Testis (tissue), 3 donors: ENCODE results near the gene VAV2. TPM values are rescaled to one million over a fixed set of nuclear protein-coding genes. Genes with fewer than 3 reads are reported as not detected.

Source experiments
- DNase-seq: peaks from one replicate; pipeline ENCODE4 v3.0.0-alpha.2; 2019
- H3K27ac ChIP-seq, 2 donors: fragments of 200-600 bp; sonication (generic); one replicate each; pipeline ENCODE4 v1.5.1; 2019
- H3K27me3 ChIP-seq: fragments of 200-600 bp; sonication (generic); one replicate; pipeline ENCODE4 v1.5.1; 2019
- H3K36me3 ChIP-seq: fragments of 200-600 bp; sonication (generic); one replicate; pipeline ENCODE4 v1.5.1; 2017; ENCODE audit warnings: low read depth; ENCODE audit errors: missing control alignments
- H3K4me1 ChIP-seq: fragments of 200-600 bp; sonication (generic); one replicate; pipeline ENCODE4 v1.5.1; 2019
- H3K4me3 ChIP-seq, 2 donors: fragments of 200-600 bp; sonication (generic); one replicate each; pipeline ENCODE4 v1.5.1; 2017 to 2019
- H3K9me3 ChIP-seq: fragments of 200-600 bp; sonication (generic); one replicate; pipeline ENCODE4 v1.5.1; 2017
- CTCF ChIP-seq, 3 experiments: fragments of 450-650 bp in 2 of 3; fragments of 200-600 bp in 1 of 3; sonication (generic) in 1 of 3; IDR thresholded peaks; one replicate each; pipeline ENCODE4 v1.5.1; 2016 to 2019; ENCODE audit warnings: antibody characterized with exemption in 3 of 3, mild to moderate bottlenecking in 2 of 3, moderate library complexity in 1 of 3
- POLR2A ChIP-seq: fragments of 450-650 bp; IDR thresholded peaks from one replicate; pipeline ENCODE4 v1.6.1; 2017; ENCODE audit warnings: antibody characterized with exemption, mild to moderate bottlenecking, moderate library complexity
- WGBS, 2 donors: methylation state at CpG; one replicate each; pipeline ENCODE4 v1.1.5; 2018; 5-methylcytosine and 5-hydroxymethylcytosine counted together
- intact Hi-C: fragments of 100-400 bp; cut with DNase I; formaldehyde crosslinking; loops from one replicate; pipeline ENCODE4 v1.15.1; 2023; ENCODE audit warnings: low total_unique reads
- polyA plus RNA-seq: library from polyadenylated mRNA; stranded (reverse); fragments of 350-450 nt; fragmentation: Illumina TruSeq; extraction: RNeasy Lipid Tissue Mini Kit (QIAGEN cat#74804); gene quantifications from one replicate; pipeline ENCODE4 v1.2.3, GENCODE V29; 2014; ENCODE audit warnings: low read depth, low replicate concordance; ENCODE audit not compliant: insufficient read depth
- total RNA-seq, 2 donors: library from RNA; depleted of rRNA; stranded (reverse); fragments of >200 nt; gene quantifications; one replicate each; pipeline ENCODE4 v1.2.3, GENCODE V29; 2016

Gene VAV2
- total and polyA plus RNA-seq, 3 donors from 2014 or later: 11.0 to 14.1 (median 12.2) TPM

GRCh38 chr9:133939845-133940244 is 52.3 kb downstream of the VAV2 start:
- intact Hi-C loops: no loop called here
- Histone ChIP-seq H3K4me1 (peaks cover 11% of the 10 kb centered on the region), H3K9me3 (no peaks in the 10 kb centered on the region), H3K27ac (no peak overlapping the region), H3K4me3 (no peak overlapping the region), H3K36me3 (no peaks in the 10 kb centered on the region), H3K27me3 (no peaks in the 10 kb centered on the region)
- no peak for DNase-seq
- WGBS, 2 donors: 85 to 86% methylated on average over 11 to 12 of the region's 12 CpGs
- no peak for TF ChIP-seq CTCF (IDR thresholded peaks at IDR 0.05)
- TF ChIP-seq POLR2A: no peak

GRCh38 chr9:133939171-133939785 is 52.8 kb downstream of the VAV2 start:
- TF ChIP-seq POLR2A (no peak), CTCF (IDR thresholded peaks at IDR 0.05) (no peak)
- H3K4me1 ChIP-seq: peaks cover 15% of the 10 kb centered on the region
- no peak overlapping the region for H3K4me3 ChIP-seq
- 88 to 90% methylated on average over 11 to 23 of the region's 23 CpGs for WGBS, 2 donors
- intact Hi-C loops: no loop called here
- DNase-seq: no peak
- H3K27me3 ChIP-seq: no peaks in the 10 kb centered on the region
- no peak overlapping the region for H3K27ac ChIP-seq
- no peaks in the 10 kb centered on the region for H3K36me3 ChIP-seq
- no peaks in the 10 kb centered on the region for H3K9me3 ChIP-seq

- H3K9me3 ChIP-seq: no peaks in the 10 kb centered on the region
These were observed 53.4 kb downstream of the VAV2 start for GRCh38 chr9:133938753-133939152.

GRCh38 chr9:133938086-133938485 is 54.0 kb downstream of the VAV2 start:
- intact Hi-C loops: no loop called here
- H3K27me3 ChIP-seq: no peaks in the 10 kb centered on the region
- no peaks in the 10 kb centered on the region for H3K9me3 ChIP-seq
- WGBS, 2 donors: 92 to 98% methylated on average over 3 to 10 of the region's 10 CpGs
- TF ChIP-seq CTCF (IDR thresholded peaks at IDR 0.05): no peak
- no peak for TF ChIP-seq POLR2A
- DNase-seq: no peak
- no peak overlapping the region for H3K4me3 ChIP-seq
- H3K4me1 ChIP-seq: peaks cover 15% of the 10 kb centered on the region
- no peak overlapping the region for H3K27ac ChIP-seq
- H3K36me3 ChIP-seq: no peaks in the 10 kb centered on the region

More at GRCh38 chr9:133938753-133939152, 53.4 kb downstream of the VAV2 start:
- intact Hi-C loops: no loop called here
- Histone ChIP-seq H3K27me3 (no peaks in the 10 kb centered on the region), H3K36me3 (no peaks in the 10 kb centered on the region), H3K4me3 (no peak overlapping the region), H3K4me1 (peaks cover 15% of the 10 kb centered on the region), H3K27ac (no peak overlapping the region)
- 88 to 89% methylated on average over 11 to 14 of the region's 14 CpGs for WGBS, 2 donors
- no peak for DNase-seq
- TF ChIP-seq CTCF (IDR thresholded peaks at IDR 0.05): no peak
- TF ChIP-seq POLR2A: no peak

GRCh38 chr9:133937120-133937519 is 55.0 kb downstream of the VAV2 start:
- Histone ChIP-seq H3K27me3 (no peaks in the 10 kb centered on the region), H3K27ac (no peak overlapping the region), H3K36me3 (no peaks in the 10 kb centered on the region), H3K9me3 (no peaks in the 10 kb centered on the region), H3K4me1 (peaks cover 20% of the 10 kb centered on the region), H3K4me3 (no peak overlapping the region)
- no peak for TF ChIP-seq CTCF (IDR thresholded peaks at IDR 0.05)
- no peak for TF ChIP-seq POLR2A
- intact Hi-C loops: no loop called here
- 66 to 84% methylated on average over 4 of the region's 4 CpGs for WGBS, 2 donors
- DNase-seq: no peak
